HG03175 (cell line): ENCODE results near the gene PTX3.

Experiments
- ATAC-seq: cut with Tn5 transposase; IDR thresholded peaks from one replicate; pipeline ENCODE4 v1.9.1; 2021; ENCODE audit warnings: mild to moderate bottlenecking, moderate library complexity; ENCODE audit not compliant: unreplicated experiment

Gene PTX3

DNA sequence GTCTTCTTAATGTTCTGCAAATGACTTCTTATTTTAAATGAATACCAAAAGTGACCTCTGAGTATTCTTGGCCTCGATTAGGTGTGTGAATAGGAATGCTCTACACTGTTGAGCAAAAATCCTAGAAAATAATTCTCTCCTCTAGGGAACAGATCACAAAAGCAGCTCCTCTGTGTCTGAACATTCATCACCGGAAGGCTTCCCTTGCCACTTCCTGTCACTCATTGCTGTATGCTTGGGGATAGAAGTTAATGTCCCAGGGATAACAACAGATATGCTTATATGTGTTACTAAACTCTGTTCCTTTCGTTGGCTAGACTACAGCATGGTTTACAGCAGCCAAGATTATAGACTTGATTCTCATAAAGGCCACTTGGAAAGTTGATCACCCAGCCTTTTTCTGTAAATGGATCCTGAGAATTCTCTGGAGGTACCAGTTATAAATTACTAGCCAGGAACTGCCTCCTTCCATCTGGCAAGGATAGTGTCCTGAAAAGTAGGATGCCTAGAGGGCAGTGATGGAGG, 16.0 kb upstream of the PTX3 start:
- ATAC-seq: no peak

GRCh38 chr3:157423337-157423736, 13.3 kb upstream of the PTX3 start:
- no peak for ATAC-seq

DNA sequence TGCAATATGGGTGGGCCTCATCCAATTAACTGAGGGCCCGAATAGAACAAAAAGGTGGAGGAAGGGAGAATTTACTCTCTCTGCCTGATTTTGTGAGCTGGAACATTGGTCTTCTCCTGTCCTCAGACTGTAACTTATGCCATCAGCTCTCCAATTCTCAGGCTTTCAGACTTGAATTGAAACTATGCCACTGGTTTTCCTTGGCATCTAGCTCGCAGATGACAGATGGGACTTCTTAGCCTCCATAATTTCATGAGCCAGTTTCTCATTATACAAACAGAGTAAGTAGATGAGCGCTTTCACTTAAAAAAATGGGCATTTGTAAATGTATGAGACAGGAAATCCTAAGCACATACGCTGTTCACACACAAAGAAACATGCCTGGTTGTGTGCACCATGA, 8.7 kb upstream of the PTX3 start:
- no peak for ATAC-seq

- ATAC-seq: no peak
Measured at GRCh38 chr3:157428853-157429252, 7.8 kb upstream of the PTX3 start.

- ATAC-seq: no peak
Measured at GRCh38 chr3:157429708-157430107, 6.9 kb upstream of the PTX3 start.

DNA sequence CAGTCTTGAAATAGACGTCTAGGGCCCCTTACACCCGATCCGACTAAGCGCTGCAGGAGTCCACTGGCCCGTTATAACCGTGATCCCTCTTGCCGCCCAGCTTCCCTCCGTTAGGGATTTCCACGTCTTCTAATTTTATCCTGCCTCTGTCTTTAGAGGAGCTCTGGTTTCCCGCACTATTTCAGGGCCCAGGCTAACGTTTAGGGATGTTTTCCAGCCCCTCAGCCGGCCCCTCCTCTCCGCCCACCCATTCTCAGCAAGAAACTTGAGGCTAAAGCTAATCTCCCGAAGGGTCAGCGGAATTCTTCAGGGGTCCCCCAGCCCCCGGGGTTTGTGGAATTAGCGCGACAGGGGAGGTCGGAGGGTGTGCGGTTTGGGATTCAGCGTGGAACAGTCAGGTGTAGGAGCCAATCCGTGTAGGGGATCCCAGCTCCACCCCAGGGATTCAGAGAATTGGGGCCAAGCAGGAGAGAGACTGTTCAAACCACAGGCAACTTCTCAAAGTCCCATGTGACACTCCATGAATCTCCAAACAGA, 1.6 kb downstream of the PTX3 start:
- ATAC-seq: no peak

GRCh38 chr3:157441102-157441624, 4.5 kb downstream of the PTX3 start:
- ATAC-seq: no peak

GRCh38 chr3:157442729-157443128, 6.1 kb downstream of the PTX3 start:
- ATAC-seq: no peak

DNA sequence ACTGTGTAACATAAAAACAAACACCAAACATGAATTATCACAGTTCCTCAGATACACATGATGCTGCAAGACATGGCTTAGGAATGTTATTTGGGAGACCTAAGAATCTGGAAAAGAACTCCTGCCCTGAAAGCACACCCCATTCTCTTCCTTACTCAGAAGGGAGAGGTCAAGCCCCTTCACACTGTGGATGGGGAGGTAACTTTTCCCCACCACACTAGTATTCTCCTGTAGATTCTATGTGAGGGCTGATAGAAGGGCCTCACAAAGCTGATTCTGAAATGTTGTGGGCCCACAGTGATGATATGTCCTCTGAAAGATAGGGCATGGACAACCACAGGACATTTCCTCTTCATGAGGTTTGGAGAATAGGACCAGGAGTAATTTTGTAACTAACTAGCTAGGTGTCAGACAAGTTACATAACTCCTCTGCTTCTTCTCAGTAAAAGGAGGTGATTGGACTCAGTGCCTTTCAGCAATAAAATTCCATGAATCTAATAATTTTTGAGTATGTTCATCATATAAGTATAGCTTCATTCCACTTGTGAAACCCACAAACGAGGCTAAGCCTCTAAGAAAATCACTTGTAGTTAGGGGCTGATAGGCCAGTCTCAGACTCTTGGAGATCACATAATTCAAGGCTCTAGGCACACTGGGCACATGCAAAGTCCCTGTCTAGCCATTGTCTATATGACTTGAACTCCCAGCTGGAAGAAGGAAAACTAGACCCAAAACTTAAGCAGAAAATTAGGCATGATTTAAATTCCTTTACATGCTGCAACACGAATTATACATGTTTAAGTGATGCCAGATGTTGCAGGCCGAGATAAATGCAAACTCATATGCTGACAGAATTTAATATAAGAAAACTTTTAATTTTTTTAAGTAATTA, 7.5 kb downstream of the PTX3 start:
- no peak for ATAC-seq

DNA sequence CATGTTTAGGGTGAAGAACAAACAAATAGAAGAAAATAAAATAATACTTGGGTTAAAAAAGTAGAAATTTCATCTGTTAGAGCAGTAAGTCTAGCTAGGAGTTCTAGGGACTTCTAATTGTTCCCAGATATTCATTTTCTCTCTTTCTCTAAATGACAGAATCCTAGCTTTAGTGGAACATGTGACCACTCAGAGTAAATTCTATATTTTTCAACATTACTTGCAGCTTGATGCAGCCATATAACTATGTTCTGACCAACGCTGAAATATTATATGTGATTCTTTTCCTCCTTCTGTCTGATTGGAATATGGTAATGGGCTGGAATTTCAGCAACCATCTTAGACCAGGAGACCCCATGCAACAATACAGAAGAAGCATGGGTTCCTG, 8.1 kb downstream of the PTX3 start:
- ATAC-seq: no peak

DNA sequence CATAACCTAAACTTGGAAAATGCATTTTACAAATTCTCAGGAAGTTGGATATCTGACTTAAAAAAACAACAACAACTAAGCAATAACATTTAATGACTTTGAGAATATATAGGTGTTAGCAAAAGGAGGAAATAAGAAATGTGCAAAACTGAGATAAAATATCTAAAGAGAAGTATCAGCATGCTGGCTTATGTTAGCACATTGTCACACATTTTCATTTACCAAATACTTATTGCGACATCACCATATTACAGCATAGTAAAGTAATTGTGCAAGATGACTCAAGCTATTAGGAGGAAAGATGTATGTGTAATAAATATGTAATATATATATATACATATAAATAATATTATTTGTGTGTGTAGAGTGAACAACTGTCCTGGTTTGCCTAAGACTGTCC, 9.2 kb downstream of the PTX3 start:
- ATAC-seq: no peak

GRCh38 chr3:157447026-157447694, 10.5 kb downstream of the PTX3 start:
- ATAC-seq: no peak

DNA sequence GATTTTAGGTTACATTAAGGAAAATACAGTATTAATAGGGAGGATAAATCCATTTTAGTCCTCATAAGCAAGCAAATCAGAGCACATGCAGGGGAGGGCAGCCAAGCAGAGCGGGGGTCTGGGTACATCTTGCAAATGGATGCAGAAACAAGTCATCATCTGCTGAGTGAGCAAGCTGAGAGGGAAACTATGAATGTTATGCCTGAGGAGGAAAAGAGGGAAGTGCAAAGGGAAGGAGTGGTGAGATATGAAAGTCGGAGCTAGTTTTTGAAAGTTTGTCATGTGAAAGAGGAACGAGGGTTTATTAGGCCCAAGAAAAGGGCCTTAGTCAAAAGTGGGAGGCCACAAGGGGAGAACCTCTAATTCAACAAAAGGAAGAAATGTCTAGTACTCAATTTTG, 15.4 kb downstream of the PTX3 start:
- no peak for ATAC-seq

DNA sequence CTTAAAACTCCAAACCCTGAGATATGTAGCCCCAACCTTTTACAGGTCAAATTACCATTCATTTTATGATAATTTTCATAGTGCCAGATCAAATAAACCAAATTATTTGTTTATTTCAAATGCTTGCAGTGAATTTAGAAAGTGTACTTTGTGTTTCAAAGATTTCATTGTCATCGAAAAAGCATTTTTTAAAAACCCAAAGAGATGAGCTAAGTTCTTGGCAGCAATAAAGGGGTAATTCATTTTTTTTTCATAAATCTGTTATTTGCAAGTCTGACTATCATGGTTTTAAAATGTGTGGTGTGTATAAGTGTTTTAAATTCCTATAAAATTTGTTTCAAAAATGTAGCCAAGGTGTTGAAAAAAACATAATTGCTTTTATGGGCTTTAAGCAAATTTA, 17.2 kb downstream of the PTX3 start:
- ATAC-seq: no peak

DNA sequence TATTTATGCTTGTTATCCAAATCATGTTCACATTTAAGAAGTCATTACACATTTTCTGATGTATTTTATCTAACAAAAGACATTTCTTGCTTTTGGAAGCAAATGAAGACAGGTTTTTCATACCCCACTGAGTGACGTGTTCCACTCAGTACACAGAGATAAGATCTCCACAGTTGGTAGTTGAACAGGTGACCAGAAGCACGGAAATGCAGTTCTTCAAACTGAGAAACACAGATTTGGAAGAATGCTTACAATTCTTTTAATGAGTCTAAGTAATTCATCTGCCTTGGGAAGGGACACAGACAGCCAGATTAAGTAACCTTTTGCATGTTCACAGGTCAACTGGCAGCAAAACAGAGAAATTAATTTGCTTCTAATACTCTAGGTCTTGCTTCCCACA, 23.1 kb downstream of the PTX3 start:
- no peak for ATAC-seq

DNA sequence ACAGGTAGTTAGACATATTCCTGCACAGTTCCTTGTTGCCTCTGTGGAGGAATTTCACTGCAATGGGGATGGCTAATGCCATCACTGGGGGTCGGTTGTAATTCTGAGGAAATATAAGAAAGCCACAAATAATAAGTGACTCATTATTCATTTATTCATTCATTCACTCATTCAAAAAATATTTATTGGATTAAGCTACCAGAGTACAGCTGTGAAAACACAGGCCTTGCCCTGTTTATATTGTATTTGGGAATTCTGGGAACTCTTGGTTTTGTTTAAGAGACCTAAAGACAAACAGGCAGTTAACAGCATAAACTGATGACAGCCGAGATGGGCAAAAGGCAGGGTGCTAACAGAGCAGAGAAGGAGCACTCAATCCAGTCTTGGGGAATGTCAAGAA, 23.6 kb downstream of the PTX3 start:
- no peak for ATAC-seq

GRCh38 chr3:157463816-157464215, 27.2 kb downstream of the PTX3 start:
- ATAC-seq: no peak

GRCh38 chr3:157464321-157464720, 27.7 kb downstream of the PTX3 start:
- no peak for ATAC-seq

GRCh38 chr3:157465741-157466140, 29.1 kb downstream of the PTX3 start:
- no peak for ATAC-seq

- ATAC-seq: no peak
Measured at GRCh38 chr3:157467200-157467599, 30.6 kb downstream of the PTX3 start.

DNA sequence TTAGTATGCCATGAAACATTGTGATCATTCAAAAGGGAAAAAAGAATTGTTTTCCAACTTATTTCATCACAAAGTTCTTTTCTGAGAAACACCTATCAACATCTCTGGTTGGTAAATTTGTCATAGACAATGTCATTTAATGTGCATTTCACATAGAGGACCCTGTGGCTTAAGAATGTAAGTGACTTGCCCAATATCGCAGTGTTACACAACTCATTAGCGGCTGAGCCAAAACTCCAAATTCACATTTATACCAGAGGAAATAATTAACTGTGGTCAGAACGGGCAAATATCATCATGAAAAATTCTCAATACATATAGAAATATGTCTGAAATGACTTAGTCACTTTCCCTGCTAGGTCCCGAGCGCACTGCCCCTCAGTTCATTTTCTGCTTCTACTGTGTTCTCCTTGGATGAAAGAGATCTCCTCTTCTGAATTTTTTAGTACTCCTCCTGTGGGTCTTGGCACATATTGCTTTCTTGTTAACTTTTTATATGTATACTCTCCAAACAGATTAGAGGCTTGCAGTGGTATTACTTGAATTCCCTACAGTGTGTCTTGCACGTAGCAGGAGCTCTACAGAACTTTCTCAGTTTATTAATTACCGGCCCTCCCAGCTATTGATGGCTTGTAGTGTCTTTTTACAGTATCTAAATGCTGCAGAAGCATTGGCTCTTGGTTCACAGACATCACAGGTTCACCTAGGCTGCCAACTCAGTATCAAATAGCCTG, 33.1 kb downstream of the PTX3 start:
- no peak for ATAC-seq
